Measurements from ENCODE around the gene PLEKHG4B.
A peak's percentile ranks its signal among the peaks of the same experiment; 100 is the strongest.
"Not testable (repeated sequence)": the region's sequence is repeated elsewhere in the genome, so short reads cannot be mapped to it uniquely, and the experiment has no call there.

The PLEKHG4B gene, protein sequence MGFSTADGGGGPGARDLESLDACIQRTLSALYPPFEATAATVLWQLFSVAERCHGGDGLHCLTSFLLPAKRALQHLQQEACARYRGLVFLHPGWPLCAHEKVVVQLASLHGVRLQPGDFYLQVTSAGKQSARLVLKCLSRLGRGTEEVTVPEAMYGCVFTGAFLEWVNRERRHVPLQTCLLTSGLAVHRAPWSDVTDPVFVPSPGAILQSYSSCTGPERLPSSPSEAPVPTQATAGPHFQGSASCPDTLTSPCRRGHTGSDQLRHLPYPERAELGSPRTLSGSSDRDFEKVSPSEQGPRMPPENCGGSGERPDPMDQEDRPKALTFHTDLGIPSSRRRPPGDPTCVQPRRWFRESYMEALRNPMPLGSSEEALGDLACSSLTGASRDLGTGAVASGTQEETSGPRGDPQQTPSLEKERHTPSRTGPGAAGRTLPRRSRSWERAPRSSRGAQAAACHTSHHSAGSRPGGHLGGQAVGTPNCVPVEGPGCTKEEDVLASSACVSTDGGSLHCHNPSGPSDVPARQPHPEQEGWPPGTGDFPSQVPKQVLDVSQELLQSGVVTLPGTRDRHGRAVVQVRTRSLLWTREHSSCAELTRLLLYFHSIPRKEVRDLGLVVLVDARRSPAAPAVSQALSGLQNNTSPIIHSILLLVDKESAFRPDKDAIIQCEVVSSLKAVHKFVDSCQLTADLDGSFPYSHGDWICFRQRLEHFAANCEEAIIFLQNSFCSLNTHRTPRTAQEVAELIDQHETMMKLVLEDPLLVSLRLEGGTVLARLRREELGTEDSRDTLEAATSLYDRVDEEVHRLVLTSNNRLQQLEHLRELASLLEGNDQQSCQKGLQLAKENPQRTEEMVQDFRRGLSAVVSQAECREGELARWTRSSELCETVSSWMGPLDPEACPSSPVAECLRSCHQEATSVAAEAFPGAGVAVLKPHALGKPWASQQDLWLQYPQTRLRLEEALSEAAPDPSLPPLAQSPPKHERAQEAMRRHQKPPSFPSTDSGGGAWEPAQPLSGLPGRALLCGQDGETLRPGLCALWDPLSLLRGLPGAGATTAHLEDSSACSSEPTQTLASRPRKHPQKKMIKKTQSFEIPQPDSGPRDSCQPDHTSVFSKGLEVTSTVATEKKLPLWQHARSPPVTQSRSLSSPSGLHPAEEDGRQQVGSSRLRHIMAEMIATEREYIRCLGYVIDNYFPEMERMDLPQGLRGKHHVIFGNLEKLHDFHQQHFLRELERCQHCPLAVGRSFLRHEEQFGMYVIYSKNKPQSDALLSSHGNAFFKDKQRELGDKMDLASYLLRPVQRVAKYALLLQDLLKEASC (N-terminal part only)

GRCh38 chr5:91556-92263 lies at the start of gene PLEKHG4B:
PLEKHG4B (plus strand) TSS chr5:92168; CDS start chr5:92232, 64 bp downstream.
- Mint-ChIP-seq H3K36me3 (ENCODE audit: insufficient read depth) (no peaks in the 10 kb centered on the region), H3K27me3 (peaks cover 89% of the 10 kb centered on the region), H3K4me3 (peak within 1 kb of the TSS; percentile 56), H3K27ac (ENCODE audit: low read depth) (peak within 1 kb of the TSS; percentile 57), H3K4me1 (peaks cover 8% of the 10 kb centered on the region), H3K9me3 (no peaks in the 10 kb centered on the region)
- ATAC-seq (replicated peaks; ENCODE audit: extremely low read depth, poor library complexity, severe bottlenecking): no peak
- no peak for DNase-seq (ENCODE audit: low spot score in 2 of 2)

DNA sequence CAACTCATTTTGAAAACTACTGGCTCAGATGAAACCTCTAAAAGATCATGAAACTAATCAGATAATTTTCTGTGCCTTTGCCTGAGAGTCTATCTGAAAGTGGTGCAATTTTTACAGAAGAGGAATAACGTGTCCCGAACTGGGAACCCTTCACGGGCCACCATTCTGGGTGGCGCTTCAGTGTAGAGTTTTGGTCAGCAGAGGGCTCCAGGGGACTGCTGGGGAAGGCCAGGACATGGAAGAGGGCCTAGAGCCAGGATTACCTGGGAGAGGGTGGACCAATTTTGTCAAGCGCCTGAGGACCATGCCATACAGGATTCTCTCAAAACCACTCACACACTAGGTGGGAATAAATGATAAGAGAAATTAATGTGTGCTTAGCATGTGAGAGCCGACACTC lies 49.7 kb upstream of the PLEKHG4B start:
- Mint-ChIP-seq H3K9me3 (no peaks in the 10 kb centered on the region), H3K36me3 (ENCODE audit: insufficient read depth) (no peaks in the 10 kb centered on the region), H3K4me1 (no peaks in the 10 kb centered on the region), H3K27me3 (peaks cover 69% of the 10 kb centered on the region), H3K4me3 (no peak overlapping the region), H3K27ac (ENCODE audit: low read depth) (no peak overlapping the region)
- ATAC-seq (replicated peaks; ENCODE audit: extremely low read depth, poor library complexity, severe bottlenecking) (no peak), DNase-seq (ENCODE audit: low spot score in 2 of 2) (no peak)

DNA sequence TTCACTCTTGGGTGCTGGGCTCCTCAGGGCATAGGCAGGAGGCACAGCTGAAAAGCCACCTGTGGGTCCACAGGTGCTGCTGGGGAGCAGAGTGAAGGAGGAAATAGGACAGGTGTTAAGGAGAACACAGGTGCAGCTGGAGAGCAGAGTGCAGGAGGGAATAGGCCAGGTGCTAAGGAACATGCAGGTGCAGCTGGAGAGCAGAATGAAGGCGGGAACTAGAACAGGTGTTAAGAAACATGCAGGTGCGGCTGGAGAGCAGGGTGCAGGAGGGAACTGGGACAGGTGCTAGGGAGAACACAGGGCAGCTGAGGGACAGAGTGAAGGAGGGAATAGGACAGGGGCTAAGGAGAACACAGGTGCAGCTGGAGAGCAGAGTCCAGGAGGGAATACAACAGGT lies 43.8 kb upstream of the PLEKHG4B start:
- Mint-ChIP-seq H3K27ac (ENCODE audit: low read depth) (no peak overlapping the region), H3K9me3 (peaks cover 6% of the 10 kb centered on the region), H3K36me3 (ENCODE audit: insufficient read depth) (no peaks in the 10 kb centered on the region), H3K4me3 (no peak overlapping the region), H3K4me1 (no peaks in the 10 kb centered on the region), H3K27me3 (peaks cover 59% of the 10 kb centered on the region)
- no peak for DNase-seq (ENCODE audit: low spot score in 2 of 2)
- ATAC-seq (replicated peaks; ENCODE audit: extremely low read depth, poor library complexity, severe bottlenecking): no peak

GRCh38 chr5:49530-49929 lies 42.4 kb upstream of the PLEKHG4B start:
- H3K27ac Mint-ChIP-seq (ENCODE audit: low read depth); H3K4me1 Mint-ChIP-seq; H3K4me3 Mint-ChIP-seq; ATAC-seq (replicated peaks; ENCODE audit: extremely low read depth, poor library complexity, severe bottlenecking); H3K9me3 Mint-ChIP-seq; DNase-seq (ENCODE audit: low spot score in 2 of 2); H3K36me3 Mint-ChIP-seq (ENCODE audit: insufficient read depth): not testable (repeated sequence)
- H3K27me3 Mint-ChIP-seq: peaks cover 65% of the 10 kb centered on the region

DNA sequence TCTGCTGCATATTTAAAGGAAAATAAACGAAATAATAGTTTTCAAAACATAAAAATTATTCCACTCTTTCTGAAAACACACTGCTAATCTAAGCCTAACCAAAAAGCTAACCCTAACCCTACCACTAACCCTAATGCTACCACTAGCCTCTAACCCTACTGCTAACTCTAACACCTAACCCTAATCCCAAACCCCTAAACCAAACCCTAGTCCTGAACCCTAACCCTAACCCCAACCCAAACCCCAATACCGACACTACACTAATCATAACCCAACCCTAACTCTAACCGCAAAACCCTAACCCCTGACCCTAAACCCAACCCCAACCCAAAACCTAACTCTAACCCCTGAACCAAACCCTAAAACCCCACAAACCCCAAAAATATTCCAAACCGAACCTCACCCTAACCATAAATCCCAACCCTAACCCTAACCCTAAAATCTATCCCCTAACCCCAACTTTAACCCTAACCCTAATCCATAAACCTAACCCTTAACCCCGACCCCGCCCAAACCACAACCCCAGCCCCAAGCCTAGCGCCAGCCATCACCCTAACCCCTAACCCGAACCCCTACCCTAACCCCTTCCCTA lies 41.9 kb upstream of the PLEKHG4B start:
- no peak overlapping the region for H3K4me3 Mint-ChIP-seq
- H3K9me3 Mint-ChIP-seq: peaks cover 6% of the 10 kb centered on the region
- no peak for ATAC-seq (replicated peaks; ENCODE audit: extremely low read depth, poor library complexity, severe bottlenecking)
- DNase-seq (ENCODE audit: low spot score in 2 of 2): no peak
- no peaks in the 10 kb centered on the region for H3K36me3 Mint-ChIP-seq (ENCODE audit: insufficient read depth)
- no peaks in the 10 kb centered on the region for H3K4me1 Mint-ChIP-seq
- H3K27ac Mint-ChIP-seq (ENCODE audit: low read depth): no peak overlapping the region
- peaks cover 68% of the 10 kb centered on the region for H3K27me3 Mint-ChIP-seq

GRCh38 chr5:50724-51499 lies 41.1 kb upstream of the PLEKHG4B start:
- Mint-ChIP-seq H3K9me3 (peaks cover 6% of the 10 kb centered on the region), H3K4me1 (no peaks in the 10 kb centered on the region), H3K4me3 (no peak overlapping the region), H3K36me3 (ENCODE audit: insufficient read depth) (no peaks in the 10 kb centered on the region), H3K27ac (ENCODE audit: low read depth) (no peak overlapping the region), H3K27me3 (peaks cover 68% of the 10 kb centered on the region)
- ATAC-seq (replicated peaks; ENCODE audit: extremely low read depth, poor library complexity, severe bottlenecking) (no peak), DNase-seq (ENCODE audit: low spot score in 2 of 2) (no peak)

- H3K27me3 Mint-ChIP-seq: peaks cover 68% of the 10 kb centered on the region
- H3K4me3 Mint-ChIP-seq: no peak overlapping the region
- no peak for DNase-seq (ENCODE audit: low spot score in 2 of 2)
- no peaks in the 10 kb centered on the region for H3K4me1 Mint-ChIP-seq
- no peak for ATAC-seq (replicated peaks; ENCODE audit: extremely low read depth, poor library complexity, severe bottlenecking)
- no peaks in the 10 kb centered on the region for H3K36me3 Mint-ChIP-seq (ENCODE audit: insufficient read depth)
- peaks cover 6% of the 10 kb centered on the region for H3K9me3 Mint-ChIP-seq
- no peak overlapping the region for H3K27ac Mint-ChIP-seq (ENCODE audit: low read depth)
Observed at GRCh38 chr5:51500-51823, 40.5 kb upstream of the PLEKHG4B start.

DNA sequence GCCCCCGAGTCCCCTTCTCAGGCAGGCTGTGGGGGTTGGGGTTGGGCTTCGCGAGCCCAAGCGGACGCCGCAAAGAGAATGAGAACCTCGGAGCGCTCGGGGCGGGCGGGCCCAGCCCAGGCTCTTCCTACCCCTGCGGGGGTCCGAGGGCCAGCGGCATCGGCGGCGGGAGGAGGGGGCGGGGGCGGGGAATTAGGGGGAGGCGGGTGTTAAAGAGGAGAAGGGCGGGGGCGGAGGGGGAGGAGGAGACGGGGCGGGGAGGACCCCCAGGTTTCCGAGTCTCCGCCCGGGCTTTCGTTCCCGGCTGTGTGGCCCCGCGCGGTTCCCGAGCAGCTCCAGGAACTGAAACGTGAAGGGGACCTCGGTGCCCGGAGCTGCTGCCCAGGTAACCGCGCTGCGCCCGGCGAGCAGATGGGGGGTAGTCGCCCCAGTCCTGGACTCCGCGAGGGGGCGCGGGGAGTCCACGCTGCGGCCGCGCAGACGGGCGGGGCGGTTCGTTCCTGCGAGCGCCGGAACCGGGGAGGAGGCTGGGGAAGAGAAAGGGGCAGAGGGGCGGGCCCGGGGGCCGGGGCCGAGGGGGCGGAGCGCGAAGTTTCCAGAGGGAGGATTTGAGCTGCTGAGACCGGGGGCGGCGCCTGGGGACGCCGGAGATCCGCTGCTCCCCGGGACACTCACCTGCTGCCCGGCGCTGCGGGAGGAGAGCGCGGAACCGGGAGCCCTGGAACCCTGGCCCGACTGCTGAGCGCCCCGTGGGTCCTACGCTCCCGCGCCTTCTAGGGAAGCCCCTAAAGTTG lies 38.4 kb upstream of the PLEKHG4B start:
- DNase-seq (ENCODE audit: low spot score in 2 of 2) (no peak), ATAC-seq (replicated peaks; ENCODE audit: extremely low read depth, poor library complexity, severe bottlenecking) (no peak)
- Mint-ChIP-seq H3K27me3 (peaks cover 68% of the 10 kb centered on the region), H3K36me3 (ENCODE audit: insufficient read depth) (no peaks in the 10 kb centered on the region), H3K4me3 (peak overlapping the region; percentile 45), H3K4me1 (no peaks in the 10 kb centered on the region), H3K27ac (ENCODE audit: low read depth) (no peak overlapping the region), H3K9me3 (peaks cover 11% of the 10 kb centered on the region)

DNA sequence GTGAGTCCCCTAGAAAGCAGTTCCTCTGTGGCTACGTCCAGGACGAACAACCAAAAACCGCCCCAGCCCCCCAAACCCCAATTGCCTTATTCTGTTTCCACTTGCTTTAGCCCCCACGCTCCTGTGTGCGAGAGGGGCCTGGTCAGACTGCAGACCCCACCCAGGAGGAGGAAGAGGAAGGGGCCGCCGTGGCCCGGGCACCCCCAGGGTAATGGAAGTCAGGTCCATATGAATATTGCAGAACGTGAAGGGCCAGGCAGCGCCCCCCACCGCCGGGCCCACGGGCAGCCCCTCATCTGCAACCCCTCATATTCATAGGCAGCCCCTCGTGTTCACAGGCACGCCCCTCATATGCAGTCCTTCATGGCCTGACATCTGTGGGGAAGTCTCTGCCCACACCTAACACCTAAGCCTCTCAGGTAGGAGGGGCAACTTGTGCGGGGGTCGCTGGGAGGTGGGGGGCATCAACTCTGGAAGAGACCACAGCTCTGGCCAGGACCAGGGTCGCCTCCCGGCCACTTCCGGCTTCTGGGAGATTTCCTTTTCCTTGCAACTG lies 37.7 kb upstream of the PLEKHG4B start:
- no peak for ATAC-seq (replicated peaks; ENCODE audit: extremely low read depth, poor library complexity, severe bottlenecking)
- no peaks in the 10 kb centered on the region for H3K4me1 Mint-ChIP-seq
- no peaks in the 10 kb centered on the region for H3K36me3 Mint-ChIP-seq (ENCODE audit: insufficient read depth)
- peak overlapping the region; percentile 45 for H3K4me3 Mint-ChIP-seq
- H3K9me3 Mint-ChIP-seq: peaks cover 11% of the 10 kb centered on the region
- DNase-seq (ENCODE audit: low spot score in 2 of 2): no peak
- no peak overlapping the region for H3K27ac Mint-ChIP-seq (ENCODE audit: low read depth)
- H3K27me3 Mint-ChIP-seq: peaks cover 64% of the 10 kb centered on the region

- H3K27ac Mint-ChIP-seq (ENCODE audit: low read depth): no peak overlapping the region
- ATAC-seq (replicated peaks; ENCODE audit: extremely low read depth, poor library complexity, severe bottlenecking) (no peak), DNase-seq (ENCODE audit: low spot score in 2 of 2) (no peak)
- no peaks in the 10 kb centered on the region for H3K4me1 Mint-ChIP-seq
- H3K9me3 Mint-ChIP-seq: peaks cover 11% of the 10 kb centered on the region
- peak overlapping the region; percentile 45 for H3K4me3 Mint-ChIP-seq
- H3K36me3 Mint-ChIP-seq (ENCODE audit: insufficient read depth): no peaks in the 10 kb centered on the region
- peaks cover 64% of the 10 kb centered on the region for H3K27me3 Mint-ChIP-seq
Observed at GRCh38 chr5:54876-55569, 36.9 kb upstream of the PLEKHG4B start.
